Fibroblast of villous mesenchyme (primary cell): ENCODE results near the gene POLR1G. TPM values are rescaled to one million over a fixed set of nuclear protein-coding genes. Genes with fewer than 3 reads are reported as not detected.
A peak's percentile ranks its signal among the peaks of the same experiment; 100 is the strongest.

Experiments used
- DNase-seq: peaks from one replicate; pipeline ENCODE4 v3.0.0-alpha.2; 2010; ENCODE audit warnings: low read depth
- H3K4me3 ChIP-seq: 2 replicates; pipeline ENCODE4 v1.5.1; 2011; ENCODE audit warnings: low read depth, mild to moderate bottlenecking, low read length
- CTCF ChIP-seq: IDR thresholded peaks from 2 replicates; pipeline ENCODE4 v1.5.1; 2012; ENCODE audit warnings: low read depth, mild to moderate bottlenecking, low read length; ENCODE audit not compliant: insufficient read depth
- total RNA-seq: library from RNA; depleted of rRNA; stranded (reverse); fragments of >200 nt; gene quantifications from 2 replicates; pipeline ENCODE4 v1.2.3, GENCODE V29; 2012

POLR1G gene
- total RNA-seq, 1 donor: 13.4 TPM

DNA sequence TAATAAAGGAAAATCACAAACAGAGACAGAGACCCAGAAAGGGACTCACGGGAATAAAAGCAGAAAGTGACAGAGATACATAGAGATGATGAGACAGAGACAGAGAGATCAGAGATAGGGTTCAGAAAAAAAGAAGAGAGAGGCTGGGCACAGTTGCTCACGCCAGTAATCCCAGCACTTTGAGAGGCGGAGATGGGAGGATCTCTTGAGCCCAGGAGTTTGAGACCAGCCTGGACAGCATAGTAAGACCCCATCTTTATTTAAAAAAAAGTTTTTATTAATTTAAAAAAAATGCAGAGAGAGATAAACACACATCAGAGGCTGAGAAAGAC is 41.9 kb downstream of the POLR1G start:
- no peak for TF ChIP-seq CTCF
- no peak overlapping the region for H3K4me3 ChIP-seq
- no peak for DNase-seq

- no peak overlapping the region for H3K4me3 ChIP-seq
- peak; percentile 47 for DNase-seq
- no peak for TF ChIP-seq CTCF
These were observed 42.4 kb downstream of the POLR1G start for GRCh38 chr19:45448887-45449299.

GRCh38 chr19:45450012-45450333 is 43.5 kb downstream of the POLR1G start:
- peak overlapping the region; percentile 62 for H3K4me3 ChIP-seq
- no peak for TF ChIP-seq CTCF
- no peak for DNase-seq

DNA sequence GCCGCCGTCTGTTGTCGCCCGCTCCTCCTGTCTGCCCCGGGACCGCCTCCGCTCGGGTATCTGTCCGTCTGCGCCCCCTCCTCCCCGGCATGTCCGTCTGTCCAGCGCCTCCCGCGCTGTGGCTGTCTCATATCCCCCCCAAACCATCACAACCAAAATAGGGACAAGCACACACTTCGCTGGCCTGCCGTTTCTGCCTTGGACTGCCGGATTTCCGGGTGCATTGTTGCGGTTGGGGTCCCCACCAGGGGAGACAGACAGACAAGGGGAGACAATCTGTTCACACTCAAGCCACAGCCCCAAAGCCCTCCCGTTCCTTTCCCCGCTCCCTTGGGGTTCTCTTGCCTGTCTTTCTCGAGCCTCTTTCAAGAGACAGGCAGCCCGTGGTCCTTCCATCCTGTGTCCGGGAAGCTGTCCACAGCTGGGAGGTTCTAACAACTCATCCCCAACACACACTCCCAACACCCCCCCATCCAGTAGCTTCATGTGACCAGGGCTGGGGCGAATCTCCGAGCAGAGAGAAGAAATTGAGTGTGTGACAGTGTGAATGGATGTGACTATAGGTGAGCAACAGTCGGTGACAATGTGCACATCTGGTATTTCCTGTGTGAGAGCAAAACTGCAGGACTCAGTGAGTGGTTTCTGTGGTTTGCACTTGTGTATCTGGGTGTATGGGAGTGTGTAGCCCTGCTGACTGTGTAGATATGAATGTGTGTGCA is 44.8 kb downstream of the POLR1G start:
- no peak for TF ChIP-seq CTCF
- peak overlapping the region; percentile 79 for H3K4me3 ChIP-seq
- DNase-seq: peak; percentile 67

- H3K4me3 ChIP-seq: no peak overlapping the region
- DNase-seq: no peak
- no peak for TF ChIP-seq CTCF
These were observed 45.5 kb downstream of the POLR1G start for GRCh38 chr19:45451850-45452387.

DNA sequence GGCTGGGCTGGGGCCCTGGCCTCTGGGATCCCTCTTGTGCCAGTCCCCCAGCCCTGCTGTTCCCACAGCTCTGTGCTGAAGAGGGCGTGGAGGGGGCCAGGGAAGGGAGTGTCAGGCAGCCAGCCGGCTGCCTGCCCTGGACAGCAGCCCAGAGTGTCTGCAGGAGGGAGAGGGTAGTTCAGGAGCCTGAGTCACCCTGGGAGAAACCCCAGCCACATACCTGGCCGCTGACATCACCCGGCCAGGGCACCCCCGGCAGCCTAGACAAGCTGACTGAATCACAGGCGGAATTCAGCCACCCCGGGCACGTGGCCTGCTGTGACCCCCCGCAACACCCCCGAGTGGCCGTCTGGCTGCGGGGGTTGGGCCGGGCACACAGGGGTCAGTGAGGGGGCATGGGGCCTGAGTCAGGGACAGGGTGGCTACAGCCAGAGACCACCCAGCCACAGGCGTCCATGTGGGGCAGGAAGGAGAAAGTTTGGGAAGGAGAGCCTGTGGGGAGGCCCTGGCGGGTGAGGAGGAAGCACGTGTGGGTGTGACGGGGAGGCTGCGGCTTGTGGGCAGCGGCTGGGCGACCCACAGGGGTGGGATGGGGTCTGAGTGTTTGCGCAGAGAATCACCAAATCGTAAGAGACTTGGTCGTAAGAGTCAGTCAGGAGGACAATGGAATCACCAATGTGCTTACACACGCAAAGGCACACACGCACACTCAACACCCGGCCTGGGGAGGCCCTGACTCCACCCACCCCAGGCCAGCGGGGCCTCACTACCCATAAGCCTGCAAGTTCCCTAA is 49.5 kb downstream of the POLR1G start:
- DNase-seq: peak; percentile 99
- peak overlapping the region; percentile 40 for H3K4me3 ChIP-seq
- no peak for TF ChIP-seq CTCF

GRCh38 chr19:45456500-45456815 is 50.0 kb downstream of the POLR1G start:
- DNase-seq: no peak
- H3K4me3 ChIP-seq: no peak overlapping the region
- no peak for TF ChIP-seq CTCF
